HepG2 (cell line): ENCODE measurements around the gene AGPAT2. TPM values are rescaled to one million over a fixed set of nuclear protein-coding genes. Genes with fewer than 3 reads are reported as not detected.

Experiments
- BRCA1 ChIP-seq: sonication (generic); formaldehyde crosslinking; IDR thresholded peaks from 2 replicates; pipeline ENCODE4 v1.4.0; 2020; ENCODE audit warnings: missing genetic modification reagents
- ELF1 ChIP-seq: sonication (generic); formaldehyde crosslinking; IDR thresholded peaks from 2 replicates; pipeline ENCODE4 v1.4.0; 2020; ENCODE audit warnings: missing genetic modification reagents
- FOXA3 ChIP-seq: IDR thresholded peaks from 2 replicates; pipeline ENCODE4 v1.6.1; 2016; ENCODE audit warnings: missing genetic modification reagents, missing compliant biosample characterization
- KAT8 ChIP-seq: IDR thresholded peaks from 2 replicates; pipeline ENCODE4 v1.6.1; 2016; ENCODE audit warnings: missing genetic modification reagents, missing compliant biosample characterization
- MAFK ChIP-seq, 2 experiments: IDR thresholded peaks in 1 of 2; conservative IDR thresholded peaks in 1 of 2; 2 replicates each; pipeline ENCODE4 v1.6.1; 2011; ENCODE audit warnings: improper control_type of control experiment in 2 of 2, low read length in 2 of 2
- PHF21A ChIP-seq: sonication (generic); formaldehyde crosslinking; IDR thresholded peaks from 2 replicates; pipeline ENCODE4 v1.5.0; 2020; ENCODE audit warnings: mild to moderate bottlenecking, missing genetic modification reagents
- REPIN1 ChIP-seq: sonication (generic); formaldehyde crosslinking; IDR thresholded peaks from 2 replicates; pipeline ENCODE4 v1.8.0; 2022; ENCODE audit warnings: missing genetic modification reagents, low read depth, mild to moderate bottlenecking, borderline replicate concordance
- RFX5 ChIP-seq: IDR thresholded peaks from 2 replicates; pipeline ENCODE4 v1.6.1; 2011; ENCODE audit warnings: low read depth, low read length, improper control_type of control experiment
- STAG1 ChIP-seq: sonication (generic); formaldehyde crosslinking; IDR thresholded peaks from 2 replicates; pipeline ENCODE4 v1.4.0; 2020; ENCODE audit warnings: missing genetic modification reagents
- TBX2 ChIP-seq: sonication (generic); formaldehyde crosslinking; IDR thresholded peaks from 2 replicates; pipeline ENCODE4 v1.5.0; 2020; ENCODE audit warnings: missing genetic modification reagents, mild to moderate bottlenecking, borderline replicate concordance
- ZBTB7B ChIP-seq: sonication (generic); formaldehyde crosslinking; IDR thresholded peaks from 2 replicates; pipeline ENCODE4 v1.4.0; 2020; ENCODE audit warnings: missing genetic modification reagents
- ZC3H13 ChIP-seq: sonication (generic); formaldehyde crosslinking; IDR thresholded peaks from 2 replicates; pipeline ENCODE4 v1.8.1; 2023; ENCODE audit warnings: mild to moderate bottlenecking, missing genetic modification reagents, moderate library complexity
- ZEB1 ChIP-seq: IDR thresholded peaks from 2 replicates; pipeline ENCODE4 v1.6.1; 2012; ENCODE audit warnings: mild to moderate bottlenecking, low read depth, inconsistent platforms; ENCODE audit not compliant: insufficient replicate concordance
- ZNF317 ChIP-seq: sonication (generic); formaldehyde crosslinking; IDR thresholded peaks from 2 replicates; pipeline ENCODE4 v1.5.0; 2020; ENCODE audit warnings: mild to moderate bottlenecking, missing genetic modification reagents
- ZNF607 ChIP-seq: sonication (generic); formaldehyde crosslinking; IDR thresholded peaks from 2 replicates; pipeline ENCODE4 v1.5.1; 2020; ENCODE audit warnings: missing genetic modification reagents, mild to moderate bottlenecking, borderline replicate concordance
- ZNF678 ChIP-seq: sonication (generic); formaldehyde crosslinking; IDR thresholded peaks from 2 replicates; pipeline ENCODE4 v1.4.0; 2020; ENCODE audit warnings: mild to moderate bottlenecking, missing genetic modification reagents
- ZNF878 ChIP-seq: sonication (generic); formaldehyde crosslinking; IDR thresholded peaks from 2 replicates; pipeline ENCODE4 v1.8.1; 2023; ENCODE audit warnings: mild to moderate bottlenecking, missing genetic modification reagents, moderate library complexity
- polyA plus RNA-seq, 8 experiments: library from polyadenylated mRNA; depleted of rRNA in 3 of 8; stranded (reverse) in 7 of 8; unstranded in 1 of 8; fragments of >200 nt; fragmentation: Illumina TruSeq in 4 of 8; extraction: Trizol in 4 of 8; gene quantifications; 2 replicates each; pipeline versions ENCODE4 v1.2.1 to v1.2.3, GENCODE V29; 2011 to 2016; ENCODE audit warnings: low read depth in 4 of 8, missing spikeins in 1 of 8, mixed read lengths in 1 of 8; ENCODE audit not compliant: insufficient read depth in 1 of 8
- total RNA-seq, 5 experiments: library from RNA; depleted of rRNA; stranded (reverse); fragments of >200 nt; fragmentation: Illumina TruSeq; extraction: Trizol; gene quantifications; 2 replicates each; pipeline ENCODE4 v1.2.3, GENCODE V29; 2016; ENCODE audit warnings: low read depth in 1 of 5
- TF ChIP-seq, protein P1 (sequence below): sonication (generic); formaldehyde crosslinking; IDR thresholded peaks from 2 replicates; pipeline ENCODE4 v1.4.0; 2020; ENCODE audit warnings: missing genetic modification reagents
- TF ChIP-seq, protein P2 (sequence below): sonication (generic); formaldehyde crosslinking; IDR thresholded peaks from 2 replicates; pipeline ENCODE4 v1.4.0; 2020; ENCODE audit warnings: low read depth, mild to moderate bottlenecking, missing genetic modification reagents
- TF ChIP-seq, protein P3 (sequence below), 2 experiments: sonication (generic) in 1 of 2; formaldehyde crosslinking in 1 of 2; IDR thresholded peaks; 2 replicates each; pipeline versions ENCODE4 v1.4.0 to v1.6.1; 2018 to 2020; ENCODE audit warnings: missing genetic modification reagents in 2 of 2, borderline replicate concordance in 1 of 2, low read depth in 1 of 2, mild to moderate bottlenecking in 1 of 2, missing biosample characterization in 1 of 2
- TF ChIP-seq, protein P4 (sequence below): sonication (generic); formaldehyde crosslinking; IDR thresholded peaks from 2 replicates; pipeline ENCODE4 v1.4.0; 2020; ENCODE audit warnings: missing genetic modification reagents

AGPAT2 gene
- total and polyA plus RNA-seq, 2 of the 13 experiments (the other 11 are each of a cell fraction or from before 2014, with no cell fraction given), result 3.9 to 25.8 TPM

DNA sequence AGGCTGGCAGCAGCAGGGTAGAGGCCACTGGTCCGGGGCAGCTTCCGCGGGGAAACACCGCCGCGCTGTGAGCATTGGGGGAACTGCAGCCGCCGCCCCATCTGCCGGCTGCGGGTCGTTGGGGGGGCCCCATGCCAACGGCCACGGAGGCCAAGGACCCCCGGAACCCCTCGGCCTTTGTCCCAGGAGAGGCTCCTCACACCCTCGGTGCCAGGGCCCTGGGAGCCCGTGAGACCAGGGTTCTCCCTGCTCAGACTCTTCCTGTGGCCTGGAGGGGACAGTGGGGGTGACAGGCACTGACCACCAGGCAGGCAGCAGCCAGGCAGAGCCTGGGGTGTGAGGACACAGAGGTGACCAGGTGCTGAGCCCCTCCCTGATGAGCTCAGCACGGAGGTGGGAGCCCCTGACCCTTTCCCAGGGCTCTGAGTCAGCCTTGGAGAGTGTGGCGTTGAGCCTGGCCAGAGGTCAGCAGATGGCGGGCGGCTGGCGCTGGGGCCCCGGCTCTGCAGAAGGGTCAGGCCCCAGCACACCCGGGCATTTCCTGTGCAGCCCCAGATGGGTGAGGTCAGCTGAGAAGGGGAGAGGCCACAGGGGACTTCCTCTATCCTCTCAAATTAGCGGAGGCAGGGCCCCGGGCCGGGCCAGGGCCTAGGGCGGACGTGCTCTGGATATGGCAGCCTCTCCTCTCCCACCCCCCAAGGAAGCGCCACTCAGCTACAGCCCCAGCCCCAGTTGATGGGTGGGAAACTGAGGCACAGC, 42.5 kb downstream of the AGPAT2 start (continued):
- TF ChIP-seq, protein P1, sequence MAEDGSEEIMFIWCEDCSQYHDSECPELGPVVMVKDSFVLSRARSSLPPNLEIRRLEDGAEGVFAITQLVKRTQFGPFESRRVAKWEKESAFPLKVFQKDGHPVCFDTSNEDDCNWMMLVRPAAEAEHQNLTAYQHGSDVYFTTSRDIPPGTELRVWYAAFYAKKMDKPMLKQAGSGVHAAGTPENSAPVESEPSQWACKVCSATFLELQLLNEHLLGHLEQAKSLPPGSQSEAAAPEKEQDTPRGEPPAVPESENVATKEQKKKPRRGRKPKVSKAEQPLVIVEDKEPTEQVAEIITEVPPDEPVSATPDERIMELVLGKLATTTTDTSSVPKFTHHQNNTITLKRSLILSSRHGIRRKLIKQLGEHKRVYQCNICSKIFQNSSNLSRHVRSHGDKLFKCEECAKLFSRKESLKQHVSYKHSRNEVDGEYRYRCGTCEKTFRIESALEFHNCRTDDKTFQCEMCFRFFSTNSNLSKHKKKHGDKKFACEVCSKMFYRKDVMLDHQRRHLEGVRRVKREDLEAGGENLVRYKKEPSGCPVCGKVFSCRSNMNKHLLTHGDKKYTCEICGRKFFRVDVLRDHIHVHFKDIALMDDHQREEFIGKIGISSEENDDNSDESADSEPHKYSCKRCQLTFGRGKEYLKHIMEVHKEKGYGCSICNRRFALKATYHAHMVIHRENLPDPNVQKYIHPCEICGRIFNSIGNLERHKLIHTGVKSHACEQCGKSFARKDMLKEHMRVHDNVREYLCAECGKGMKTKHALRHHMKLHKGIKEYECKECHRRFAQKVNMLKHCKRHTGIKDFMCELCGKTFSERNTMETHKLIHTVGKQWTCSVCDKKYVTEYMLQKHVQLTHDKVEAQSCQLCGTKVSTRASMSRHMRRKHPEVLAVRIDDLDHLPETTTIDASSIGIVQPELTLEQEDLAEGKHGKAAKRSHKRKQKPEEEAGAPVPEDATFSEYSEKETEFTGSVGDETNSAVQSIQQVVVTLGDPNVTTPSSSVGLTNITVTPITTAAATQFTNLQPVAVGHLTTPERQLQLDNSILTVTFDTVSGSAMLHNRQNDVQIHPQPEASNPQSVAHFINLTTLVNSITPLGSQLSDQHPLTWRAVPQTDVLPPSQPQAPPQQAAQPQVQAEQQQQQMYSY, result no peak
- TF ChIP-seq, protein P2, sequence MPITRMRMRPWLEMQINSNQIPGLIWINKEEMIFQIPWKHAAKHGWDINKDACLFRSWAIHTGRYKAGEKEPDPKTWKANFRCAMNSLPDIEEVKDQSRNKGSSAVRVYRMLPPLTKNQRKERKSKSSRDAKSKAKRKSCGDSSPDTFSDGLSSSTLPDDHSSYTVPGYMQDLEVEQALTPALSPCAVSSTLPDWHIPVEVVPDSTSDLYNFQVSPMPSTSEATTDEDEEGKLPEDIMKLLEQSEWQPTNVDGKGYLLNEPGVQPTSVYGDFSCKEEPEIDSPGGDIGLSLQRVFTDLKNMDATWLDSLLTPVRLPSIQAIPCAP, result no peak
- TF ChIP-seq STAG1 (CRISPR knock-in tag) (peak; percentile 79), ZBTB7B (CRISPR knock-in tag) (peak; percentile 82), ZNF878 (CRISPR knock-in tag) (no peak; the same call in 1 of the 2 replicates), RFX5 (no peak), ZC3H13 (CRISPR knock-in tag) (peak; percentile 72; the same call in 1 of the 2 replicates), KAT8 (CRISPR knock-in tag) (0 out of 2 replicates have a peak, but pooled peaks have one; percentile 31), ZNF317 (CRISPR knock-in tag) (peak; percentile 58; the same call in 1 of the 2 replicates), MAFK (conservative IDR thresholded peaks at IDR 0.05 in 1 of 2, IDR thresholded peaks at IDR 0.05 in 1 of 2; ENCODE audit: low read length in 2 of 2) (0 out of 4 replicates have a peak, but pooled peaks of 1 of the 2 experiments have one; percentile 4), TBX2 (CRISPR knock-in tag) (peak; percentile 85), BRCA1 (no peak), ZNF678 (CRISPR knock-in tag) (no peak), PHF21A (CRISPR knock-in tag) (peak; percentile 75), FOXA3 (CRISPR knock-in tag) (peak; percentile 6; the same call in 1 of the 2 replicates), ELF1 (CRISPR knock-in tag) (peak; percentile 20; the same call in 1 of the 2 replicates), REPIN1 (CRISPR knock-in tag) (no peak), ZNF607 (CRISPR knock-in tag) (peak; percentile 85), ZEB1 (peak; percentile 15)
- TF ChIP-seq, protein P3, sequence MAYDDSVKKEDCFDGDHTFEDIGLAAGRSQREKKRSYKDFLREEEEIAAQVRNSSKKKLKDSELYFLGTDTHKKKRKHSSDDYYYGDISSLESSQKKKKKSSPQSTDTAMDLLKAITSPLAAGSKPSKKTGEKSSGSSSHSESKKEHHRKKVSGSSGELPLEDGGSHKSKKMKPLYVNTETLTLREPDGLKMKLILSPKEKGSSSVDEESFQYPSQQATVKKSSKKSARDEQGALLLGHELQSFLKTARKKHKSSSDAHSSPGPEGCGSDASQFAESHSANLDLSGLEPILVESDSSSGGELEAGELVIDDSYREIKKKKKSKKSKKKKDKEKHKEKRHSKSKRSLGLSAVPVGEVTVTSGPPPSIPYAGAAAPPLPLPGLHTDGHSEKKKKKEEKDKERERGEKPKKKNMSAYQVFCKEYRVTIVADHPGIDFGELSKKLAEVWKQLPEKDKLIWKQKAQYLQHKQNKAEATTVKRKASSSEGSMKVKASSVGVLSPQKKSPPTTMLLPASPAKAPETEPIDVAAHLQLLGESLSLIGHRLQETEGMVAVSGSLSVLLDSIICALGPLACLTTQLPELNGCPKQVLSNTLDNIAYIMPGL (CRISPR knock-in tag; IDR thresholded peaks at IDR 0.05; ENCODE audit: borderline replicate concordance in 1 of 2, low read depth in 1 of 2), result peak; percentile 45 to 70; a peak in 2 of 4 replicates
- TF ChIP-seq, protein P4, sequence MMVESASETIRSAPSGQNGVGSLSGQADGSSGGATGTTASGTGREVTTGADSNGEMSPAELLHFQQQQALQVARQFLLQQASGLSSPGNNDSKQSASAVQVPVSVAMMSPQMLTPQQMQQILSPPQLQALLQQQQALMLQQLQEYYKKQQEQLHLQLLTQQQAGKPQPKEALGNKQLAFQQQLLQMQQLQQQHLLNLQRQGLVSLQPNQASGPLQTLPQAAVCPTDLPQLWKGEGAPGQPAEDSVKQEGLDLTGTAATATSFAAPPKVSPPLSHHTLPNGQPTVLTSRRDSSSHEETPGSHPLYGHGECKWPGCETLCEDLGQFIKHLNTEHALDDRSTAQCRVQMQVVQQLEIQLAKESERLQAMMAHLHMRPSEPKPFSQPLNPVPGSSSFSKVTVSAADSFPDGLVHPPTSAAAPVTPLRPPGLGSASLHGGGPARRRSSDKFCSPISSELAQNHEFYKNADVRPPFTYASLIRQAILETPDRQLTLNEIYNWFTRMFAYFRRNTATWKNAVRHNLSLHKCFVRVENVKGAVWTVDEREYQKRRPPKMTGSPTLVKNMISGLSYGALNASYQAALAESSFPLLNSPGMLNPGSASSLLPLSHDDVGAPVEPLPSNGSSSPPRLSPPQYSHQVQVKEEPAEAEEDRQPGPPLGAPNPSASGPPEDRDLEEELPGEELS (CRISPR knock-in tag), result 0 out of 2 replicates have a peak, but pooled peaks have one; percentile 8
